WTC11 (cell line): ENCODE data around the gene SECISBP2. TPM values are rescaled to one million over a fixed set of nuclear protein-coding genes. Genes with fewer than 3 reads are reported as not detected.

Experiments used
- ATAC-seq: fragments of 200-7000 bp; cut with Tn5 transposase; 2 replicates; pipeline ENCODE4 v1.10.0; 2021; ENCODE audit warnings: mild to moderate bottlenecking, moderate library complexity
- CTCF ChIA-PET: fragments of 300-600 bp; sonication (Branson Sonifier 250); formaldehyde crosslinking; loops from one replicate; lab custom pipeline; 2021; ENCODE audit warnings: antibody characterized with exemption; lab: Charles Lee
- POLR2A ChIA-PET: fragments of 350-600 bp; sonication (Branson Sonifier 250); formaldehyde crosslinking; loops from one replicate; lab custom pipeline; 2021; ENCODE audit warnings: antibody characterized with exemption; lab: Charles Lee
- DNase-seq: peaks from one replicate; pipeline ENCODE4 v3.0.0; 2021; ENCODE audit warnings: low spot score
- H3K27ac Mint-ChIP-seq: 2 replicates; pipeline ENCODE4 v1.8.0; 2021; ENCODE audit warnings: mixed read lengths
- H3K27me3 Mint-ChIP-seq: 2 replicates; pipeline ENCODE4 v1.8.0; 2021; ENCODE audit warnings: low read depth, mild to moderate bottlenecking, moderate library complexity, mixed read lengths
- H3K36me3 Mint-ChIP-seq: 2 replicates; pipeline ENCODE4 v1.8.0; 2021; ENCODE audit warnings: mixed read lengths
- H3K4me1 Mint-ChIP-seq: 2 replicates; pipeline ENCODE4 v1.8.0; 2022; ENCODE audit warnings: mixed read lengths
- H3K4me3 Mint-ChIP-seq: 2 replicates; pipeline ENCODE4 v1.8.0; 2021; ENCODE audit warnings: mild to moderate bottlenecking, moderate library complexity, mixed read lengths
- H3K9me3 Mint-ChIP-seq: 2 replicates; pipeline ENCODE4 v1.8.0; 2021; ENCODE audit warnings: mixed read lengths
- AFF4 ChIP-seq: sonication (generic); formaldehyde crosslinking; IDR thresholded peaks from 2 replicates; pipeline ENCODE4 v1.8.1; 2023; ENCODE audit warnings: mild to moderate bottlenecking, missing genetic modification reagents, borderline replicate concordance
- AR ChIP-seq: fragments of 250-450 bp; sonication (Bioruptor Pico); IDR thresholded peaks from 2 replicates; pipeline ENCODE4 v1.9.0; 2021; ENCODE audit warnings: mild to moderate bottlenecking
- ATF3 ChIP-seq: sonication (generic); formaldehyde crosslinking; conservative IDR thresholded peaks from 2 replicates; pipeline ENCODE4 v1.8.1; 2022; ENCODE audit warnings: mild to moderate bottlenecking, missing genetic modification reagents
- CBFB ChIP-seq: sonication (generic); formaldehyde crosslinking; IDR thresholded peaks from 2 replicates; pipeline ENCODE4 v1.8.1; 2022; ENCODE audit warnings: mild to moderate bottlenecking, low read depth, missing genetic modification reagents
- E2F1 ChIP-seq: sonication (generic); formaldehyde crosslinking; IDR thresholded peaks from 2 replicates; pipeline ENCODE4 v1.8.0; 2022; ENCODE audit warnings: mild to moderate bottlenecking, missing genetic modification reagents
- ELF4 ChIP-seq: sonication (generic); formaldehyde crosslinking; IDR thresholded peaks from 2 replicates; pipeline ENCODE4 v1.8.1; 2022; ENCODE audit warnings: low read depth, mild to moderate bottlenecking, moderate library complexity, missing genetic modification reagents
- EMX1 ChIP-seq: fragments of 250-450 bp; sonication (Bioruptor Pico); IDR thresholded peaks from 2 replicates; pipeline ENCODE4 v1.8.0; 2021; ENCODE audit warnings: mild to moderate bottlenecking
- ETV6 ChIP-seq: sonication (generic); formaldehyde crosslinking; IDR thresholded peaks from 2 replicates; pipeline ENCODE4 v1.8.1; 2022; ENCODE audit warnings: mild to moderate bottlenecking, missing genetic modification reagents
- GTF2I ChIP-seq: fragments of 250-450 bp; sonication (Bioruptor Pico); conservative IDR thresholded peaks from 2 replicates; pipeline ENCODE4 v1.4.0; 2021; ENCODE audit warnings: mild to moderate bottlenecking
- IRF2 ChIP-seq: sonication (generic); formaldehyde crosslinking; IDR thresholded peaks from 2 replicates; pipeline ENCODE4 v1.8.0; 2022; ENCODE audit warnings: low read depth, missing genetic modification reagents, borderline replicate concordance
- JUN ChIP-seq: sonication (generic); formaldehyde crosslinking; IDR thresholded peaks from 2 replicates; pipeline ENCODE4 v1.8.0; 2023; ENCODE audit warnings: mild to moderate bottlenecking, missing genetic modification reagents
- MAX ChIP-seq: sonication (generic); formaldehyde crosslinking; IDR thresholded peaks from 2 replicates; pipeline ENCODE4 v1.8.0; 2022; ENCODE audit warnings: mild to moderate bottlenecking, missing genetic modification reagents
- MYBL2 ChIP-seq: sonication (generic); formaldehyde crosslinking; IDR thresholded peaks from 2 replicates; pipeline ENCODE4 v1.8.1; 2023; ENCODE audit warnings: mild to moderate bottlenecking, moderate library complexity, missing genetic modification reagents
- NFATC4 ChIP-seq: fragments of 250-450 bp; sonication (Bioruptor Pico); IDR thresholded peaks from 2 replicates; pipeline ENCODE4 v1.9.0; 2021; ENCODE audit warnings: mild to moderate bottlenecking
- NR1H2 ChIP-seq: sonication (generic); formaldehyde crosslinking; IDR thresholded peaks from 2 replicates; pipeline ENCODE4 v1.9.0; 2021; ENCODE audit warnings: mild to moderate bottlenecking, moderate library complexity, missing genetic modification reagents
- PRRX2 ChIP-seq: fragments of 250-450 bp; sonication (Bioruptor Pico); IDR thresholded peaks from 2 replicates; pipeline ENCODE4 v1.8.0; 2021; ENCODE audit warnings: mild to moderate bottlenecking
- SMAD3 ChIP-seq: sonication (generic); formaldehyde crosslinking; IDR thresholded peaks from 2 replicates; pipeline ENCODE4 v1.8.0; 2022; ENCODE audit warnings: missing genetic modification reagents, mild to moderate bottlenecking, borderline replicate concordance
- TCF7 ChIP-seq: sonication (generic); formaldehyde crosslinking; IDR thresholded peaks from 2 replicates; pipeline ENCODE4 v1.8.0; 2022; ENCODE audit warnings: mild to moderate bottlenecking, low read depth, missing genetic modification reagents, moderate library complexity
- USF1 ChIP-seq: sonication (generic); formaldehyde crosslinking; IDR thresholded peaks from 2 replicates; pipeline ENCODE4 v1.8.0; 2022; ENCODE audit warnings: mild to moderate bottlenecking, missing genetic modification reagents
- ZBTB21 ChIP-seq: sonication (generic); formaldehyde crosslinking; IDR thresholded peaks from 2 replicates; pipeline ENCODE4 v1.8.1; 2023; ENCODE audit warnings: mild to moderate bottlenecking, missing genetic modification reagents, borderline replicate concordance
- ZNF121 ChIP-seq: sonication (generic); formaldehyde crosslinking; IDR thresholded peaks from 2 replicates; pipeline ENCODE4 v1.8.0; 2023; ENCODE audit warnings: missing genetic modification reagents
- ZNF416 ChIP-seq: fragments of 250-450 bp; sonication (Bioruptor Pico); IDR thresholded peaks from 2 replicates; pipeline ENCODE4 v1.9.0; 2021; ENCODE audit warnings: mild to moderate bottlenecking, inconsistent platforms
- total RNA-seq: library from RNA; stranded (reverse); gene quantifications from 3 replicates; pipeline ENCODE4 v1.2.3, GENCODE V29; 2021

The SECISBP2 gene
- total RNA-seq, 1 experiment from 2014 or later = 66.2 TPM

GRCh38 chr9:89305868-89306267 lies 12.4 kb upstream of the SECISBP2 start:
- peaks cover 10% of the 10 kb centered on the region; the same call in 1 of the 2 replicates for H3K4me1 Mint-ChIP-seq
- ATAC-seq = no peak
- H3K27ac Mint-ChIP-seq = no peak overlapping the region
- ChIA-PET CTCF (no interaction called here), POLR2A (no interaction called here)
- H3K9me3 Mint-ChIP-seq = peaks cover 27% of the 10 kb centered on the region
- DNase-seq = no peak
- H3K27me3 Mint-ChIP-seq = no peaks in the 10 kb centered on the region; the same call in 1 of the 2 replicates
- no peak overlapping the region for H3K4me3 Mint-ChIP-seq
- H3K36me3 Mint-ChIP-seq = peaks cover 37% of the 10 kb centered on the region
- TF ChIP-seq ATF3 (CRISPR knock-in tag) (no peak), ZNF416 (CRISPR knock-in tag) (no peak), GTF2I (CRISPR knock-in tag) (no peak), CBFB (CRISPR knock-in tag) (no peak), IRF2 (no peak), AR (CRISPR knock-in tag) (no peak), NR1H2 (CRISPR knock-in tag) (no peak), MAX (CRISPR knock-in tag) (no peak), ELF4 (CRISPR knock-in tag) (no peak), ZNF121 (no peak), AFF4 (CRISPR knock-in tag) (no peak), TCF7 (CRISPR knock-in tag) (no peak), MYBL2 (CRISPR knock-in tag) (no peak), PRRX2 (CRISPR knock-in tag) (no peak), NFATC4 (CRISPR knock-in tag) (no peak), ETV6 (CRISPR knock-in tag) (no peak), JUN (CRISPR knock-in tag) (no peak)

GRCh38 chr9:89309166-89309565 lies 9.1 kb upstream of the SECISBP2 start:
- DNase-seq (no peak), ATAC-seq (no peak)
- peak overlapping the region; percentile 53; the same call in 1 of the 2 replicates for H3K27ac Mint-ChIP-seq
- peaks cover 14% of the 10 kb centered on the region for H3K9me3 Mint-ChIP-seq
- H3K27me3 Mint-ChIP-seq = no peaks in the 10 kb centered on the region; the same call in 1 of the 2 replicates
- H3K4me1 Mint-ChIP-seq = peaks cover 19% of the 10 kb centered on the region
- CTCF ChIA-PET = no interaction called here
- H3K36me3 Mint-ChIP-seq = peaks cover 55% of the 10 kb centered on the region
- POLR2A ChIA-PET = no interaction called here
- H3K4me3 Mint-ChIP-seq = peak overlapping the region; percentile 93
- TF ChIP-seq EMX1 (CRISPR knock-in tag) (no peak), SMAD3 (CRISPR knock-in tag) (no peak), MYBL2 (CRISPR knock-in tag) (no peak), ZBTB21 (CRISPR knock-in tag) (no peak), AFF4 (CRISPR knock-in tag) (no peak), TCF7 (CRISPR knock-in tag) (no peak), GTF2I (CRISPR knock-in tag) (no peak), USF1 (CRISPR knock-in tag) (no peak), E2F1 (CRISPR knock-in tag) (no peak)
